Erythroblast (primary cell): ENCODE results near the gene HTR3E.

ENCODE experiments used
- GATA1 ChIP-seq: IDR thresholded peaks from 2 replicates; pipeline ENCODE4 v1.6.1; 2011; ENCODE audit warnings: low read depth, mild to moderate bottlenecking, control low read depth, low read length, moderate library complexity
- POLR2A ChIP-seq: IDR thresholded peaks from 2 replicates; pipeline ENCODE4 v1.6.1; 2011; ENCODE audit warnings: mild to moderate bottlenecking, low read length

- TF ChIP-seq POLR2A (no peak), GATA1 (no peak)
These were observed 46.5 kb downstream of the HTR3E start for GRCh38 chr3:184143327-184143726.
